Hepatocyte (in vitro differentiated cells): ENCODE results near the gene CORO1C.

Source experiments
- CTCF ChIP-seq: fragments of 200-600 bp; sonication (generic); IDR thresholded peaks from 2 replicates; pipeline ENCODE4 v1.5.1; 2016; ENCODE audit warnings: antibody characterized with exemption, mild to moderate bottlenecking; ENCODE audit not compliant: poor library complexity
- EZH2phosphoT487 ChIP-seq: fragments of 200-600 bp; sonication (generic); IDR thresholded peaks from one replicate; pipeline ENCODE4 v1.6.1; 2018; ENCODE audit warnings: antibody characterized with exemption, mild to moderate bottlenecking, low read depth, moderate library complexity; ENCODE audit not compliant: unreplicated experiment, severe bottlenecking

GRCh38 chr12:108610856-108611605 lies 120.3 kb downstream of the CORO1C start:
- TF ChIP-seq CTCF (no peak), EZH2phosphoT487 (no peak)
